Stimulated activated CD8-positive, alpha-beta memory T cell treated with anti-CD3 and anti-CD28 coated beads, Interleukin-4, amount 100 ng/mL, for 4 hours (primary cell): ENCODE measurements around the gene TRAF3IP1.
"Not testable (repeated sequence)": the region's sequence is repeated elsewhere in the genome, so short reads cannot be mapped to it uniquely, and the experiment has no call there.

Experiments
- DNase-seq, 2 donors: peaks; one replicate each; pipeline ENCODE4 v3.0.0-alpha.2; 2020; ENCODE audit warnings: low read depth in 2 of 2, low spot score in 1 of 2

TRAF3IP1 gene

DNA sequence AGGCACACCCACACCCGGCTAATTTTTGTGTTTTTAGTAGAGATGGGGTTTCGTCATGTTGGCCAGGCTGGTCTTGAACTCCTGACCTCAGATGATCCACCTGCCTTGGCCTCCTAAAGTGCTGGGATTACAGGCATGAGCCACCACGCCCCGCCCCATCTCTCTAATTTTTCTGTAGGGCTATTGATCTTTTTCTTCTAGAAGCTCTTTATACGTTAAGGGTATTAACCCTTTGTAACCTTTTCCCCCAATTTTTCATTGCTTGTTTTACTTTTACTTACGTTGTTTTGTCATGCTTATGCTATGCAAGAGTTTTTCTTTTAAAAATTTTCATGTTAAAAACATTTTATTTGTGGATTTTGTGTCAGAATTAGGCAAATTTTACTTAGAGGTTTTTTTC is 121.9 kb downstream of the TRAF3IP1 start:
- not testable (repeated sequence) for DNase-seq

DNA sequence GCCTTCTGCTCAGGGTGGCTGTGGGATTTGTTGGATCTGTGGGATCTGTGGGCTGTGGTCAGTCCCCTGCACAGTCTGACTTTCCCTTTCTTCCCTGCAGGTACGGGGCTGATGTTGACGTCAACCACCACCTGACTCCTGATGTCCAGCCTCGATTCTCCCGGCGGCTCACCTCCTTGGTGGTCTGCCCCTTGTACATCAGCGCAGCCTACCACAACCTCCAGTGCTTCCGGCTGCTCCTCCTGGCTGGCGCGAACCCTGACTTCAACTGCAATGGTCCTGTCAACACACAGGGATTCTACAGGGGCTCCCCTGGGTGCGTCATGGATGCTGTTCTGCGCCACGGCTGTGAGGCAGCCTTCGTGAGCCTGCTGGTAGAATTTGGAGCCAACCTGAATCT is 123.9 kb downstream of the TRAF3IP1 start:
- no peak for DNase-seq

DNA sequence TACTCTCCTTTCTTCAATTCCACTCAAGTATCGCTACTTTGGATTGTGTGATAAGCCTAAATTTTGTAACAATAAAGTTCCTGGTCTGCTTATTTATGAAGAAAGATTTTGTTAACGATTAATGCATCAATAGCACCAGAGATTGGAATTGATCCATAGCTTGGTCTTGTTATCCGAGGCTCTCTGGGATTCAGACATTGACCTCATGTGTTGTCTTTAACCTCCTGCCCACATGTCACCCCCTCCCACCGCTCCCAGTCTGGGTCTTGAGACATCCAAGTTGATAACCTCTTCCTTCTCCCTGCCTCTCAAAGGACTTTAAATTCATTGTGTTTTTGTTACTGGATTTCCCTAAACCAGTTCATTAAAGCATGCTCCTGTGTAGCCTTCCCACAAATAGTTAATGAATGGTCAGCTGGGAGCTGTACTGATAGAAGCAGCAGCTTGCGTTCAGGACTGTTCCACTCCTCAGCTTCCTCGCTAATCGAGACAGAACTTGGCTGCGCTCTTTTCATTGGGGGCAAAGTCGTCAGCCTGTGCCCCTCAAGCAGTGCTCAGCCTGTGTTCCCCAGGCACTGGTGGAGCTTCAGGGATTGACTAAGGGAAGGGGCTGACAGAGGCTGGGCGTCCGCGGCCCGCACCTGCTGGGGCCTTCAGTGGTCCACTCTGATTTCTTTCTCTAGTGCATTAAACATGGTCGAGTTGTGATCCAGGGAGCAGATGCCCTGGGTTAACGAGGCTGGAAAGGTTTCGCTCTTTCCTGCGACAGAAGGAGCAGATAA is 125.3 kb downstream of the TRAF3IP1 start:
- DNase-seq, result no peak

- no peak for DNase-seq
These were observed 126.1 kb downstream of the TRAF3IP1 start for GRCh38 chr2:238446371-238446770.

DNA sequence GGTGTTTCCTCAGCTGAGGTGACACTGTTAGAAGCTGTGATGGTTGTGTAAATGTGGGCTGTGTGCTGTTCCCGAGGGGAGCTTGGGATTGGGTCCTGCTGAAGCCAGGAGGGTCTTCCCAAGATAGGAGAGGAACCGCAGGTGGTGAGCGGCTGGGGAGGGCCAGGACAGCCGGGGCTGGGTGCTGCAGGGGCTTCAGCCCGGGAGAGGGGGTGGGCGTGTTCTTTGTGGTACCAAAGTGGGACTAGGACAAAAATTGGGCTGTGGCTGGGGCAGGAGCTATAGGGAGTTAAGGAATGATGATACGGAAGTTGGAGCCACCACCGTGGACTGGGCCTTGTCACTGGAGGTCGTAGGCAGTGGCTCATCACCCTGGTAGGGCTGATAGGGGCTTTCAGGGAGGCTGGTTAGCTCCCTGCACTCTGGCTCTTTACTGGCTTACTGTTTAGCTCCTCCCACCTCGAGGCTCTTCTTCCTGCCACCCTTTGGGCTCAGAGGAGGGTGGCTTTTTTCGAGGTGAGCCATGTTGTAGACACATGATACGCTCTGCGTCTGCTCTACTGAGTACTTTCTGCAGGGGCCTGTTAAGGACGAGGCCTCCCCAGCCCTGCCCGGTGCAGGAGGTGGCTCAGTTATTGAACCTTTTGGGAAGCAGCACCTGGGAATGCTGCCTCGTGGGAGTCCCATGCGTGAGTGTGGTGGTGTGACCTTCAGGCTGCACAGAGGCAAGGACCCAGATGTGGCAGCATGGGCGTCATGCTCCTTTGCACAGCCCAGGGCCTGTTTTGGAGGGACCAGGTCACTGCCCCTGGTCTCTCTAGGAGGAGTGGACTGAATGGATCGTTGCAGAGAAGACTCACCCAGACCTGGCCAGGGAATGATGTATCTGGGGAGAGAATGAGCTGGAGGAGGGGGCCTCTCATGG is 128.0 kb downstream of the TRAF3IP1 start:
- DNase-seq, result no peak

- DNase-seq, result no peak
These were observed 128.9 kb downstream of the TRAF3IP1 start for GRCh38 chr2:238449241-238449640.

GRCh38 chr2:238449909-238450417 is 129.6 kb downstream of the TRAF3IP1 start:
- no peak for DNase-seq

GRCh38 chr2:238450440-238450861 is 130.1 kb downstream of the TRAF3IP1 start:
- DNase-seq, result no peak
